ENCODE results near the gene AZU1.

DNA sequence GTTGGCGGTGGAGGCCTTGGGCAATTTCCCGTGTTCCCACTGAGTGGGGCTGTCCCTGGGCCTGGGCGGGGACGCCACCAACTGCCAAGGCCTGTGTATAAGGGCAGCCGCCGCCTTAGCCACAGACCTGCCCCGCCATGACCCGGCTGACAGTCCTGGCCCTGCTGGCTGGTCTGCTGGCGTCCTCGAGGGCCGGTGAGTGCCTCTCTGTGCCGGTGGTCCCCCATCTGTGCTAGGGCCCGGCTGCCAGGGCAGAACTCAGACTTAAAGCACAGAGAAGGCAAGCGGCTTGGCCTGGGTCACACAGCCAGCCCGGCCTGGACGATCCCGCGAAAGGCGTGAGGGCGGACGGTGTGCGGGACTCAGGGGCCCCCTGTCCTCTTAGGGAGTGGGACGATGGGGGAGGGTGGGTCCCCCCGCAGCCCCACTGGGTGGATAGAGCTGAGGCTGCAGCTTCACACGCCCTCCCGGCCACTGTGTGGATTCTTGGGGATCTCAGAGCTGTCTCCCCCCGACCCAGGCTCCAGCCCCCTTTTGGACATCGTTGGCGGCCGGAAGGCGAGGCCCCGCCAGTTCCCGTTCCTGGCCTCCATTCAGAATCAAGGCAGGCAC is at the start of gene AZU1:
- TF ChIP-seq, protein P1, sequence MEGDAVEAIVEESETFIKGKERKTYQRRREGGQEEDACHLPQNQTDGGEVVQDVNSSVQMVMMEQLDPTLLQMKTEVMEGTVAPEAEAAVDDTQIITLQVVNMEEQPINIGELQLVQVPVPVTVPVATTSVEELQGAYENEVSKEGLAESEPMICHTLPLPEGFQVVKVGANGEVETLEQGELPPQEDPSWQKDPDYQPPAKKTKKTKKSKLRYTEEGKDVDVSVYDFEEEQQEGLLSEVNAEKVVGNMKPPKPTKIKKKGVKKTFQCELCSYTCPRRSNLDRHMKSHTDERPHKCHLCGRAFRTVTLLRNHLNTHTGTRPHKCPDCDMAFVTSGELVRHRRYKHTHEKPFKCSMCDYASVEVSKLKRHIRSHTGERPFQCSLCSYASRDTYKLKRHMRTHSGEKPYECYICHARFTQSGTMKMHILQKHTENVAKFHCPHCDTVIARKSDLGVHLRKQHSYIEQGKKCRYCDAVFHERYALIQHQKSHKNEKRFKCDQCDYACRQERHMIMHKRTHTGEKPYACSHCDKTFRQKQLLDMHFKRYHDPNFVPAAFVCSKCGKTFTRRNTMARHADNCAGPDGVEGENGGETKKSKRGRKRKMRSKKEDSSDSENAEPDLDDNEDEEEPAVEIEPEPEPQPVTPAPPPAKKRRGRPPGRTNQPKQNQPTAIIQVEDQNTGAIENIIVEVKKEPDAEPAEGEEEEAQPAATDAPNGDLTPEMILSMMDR (IDR thresholded peaks at IDR 0.05; ENCODE audit: borderline replicate concordance, extremely low read depth, low read length, poor library complexity, severe bottlenecking): no peak
- no peak for TF ChIP-seq EZH2 (IDR thresholded peaks at IDR 0.05; ENCODE audit: borderline replicate concordance, low read depth, low read length, severe bottlenecking)

All from DND-41 (cell line).